GM21786 (cell line): Measurements from ENCODE around the gene CLCN5.
A peak's percentile ranks its signal among the peaks of the same experiment; 100 is the strongest.

Experiments
- ATAC-seq: cut with Tn5 transposase; IDR thresholded peaks from one replicate; pipeline ENCODE4 v1.9.1; 2021; ENCODE audit not compliant: unreplicated experiment

The CLCN5 gene

GRCh38 chrX:49932791-49933190 is 10.4 kb downstream of the CLCN5 start:
- ATAC-seq = no peak

- ATAC-seq = no peak
Measured at GRCh38 chrX:49934148-49934547, 11.8 kb downstream of the CLCN5 start.

- no peak for ATAC-seq
Measured at GRCh38 chrX:49934729-49935128, 12.3 kb downstream of the CLCN5 start.

- ATAC-seq = peak; percentile 50
Measured at GRCh38 chrX:49947781-49948180, 25.4 kb downstream of the CLCN5 start.

- ATAC-seq = no peak
Measured at GRCh38 chrX:49949961-49950360, 27.6 kb downstream of the CLCN5 start.

GRCh38 chrX:49951524-49952193 is 29.3 kb downstream of the CLCN5 start:
- no peak for ATAC-seq

GRCh38 chrX:49956313-49956712 is 33.9 kb downstream of the CLCN5 start:
- ATAC-seq = no peak

GRCh38 chrX:49958727-49959485 is 36.5 kb downstream of the CLCN5 start:
- no peak for ATAC-seq

GRCh38 chrX:49959602-49960001 is 37.2 kb downstream of the CLCN5 start:
- no peak for ATAC-seq

- ATAC-seq = no peak
Measured at GRCh38 chrX:49960061-49960460, 37.7 kb downstream of the CLCN5 start.

- no peak for ATAC-seq
Measured at GRCh38 chrX:49970674-49971073, 48.3 kb downstream of the CLCN5 start.

GRCh38 chrX:49972328-49972860 is 50.0 kb downstream of the CLCN5 start:
- no peak for ATAC-seq

- no peak for ATAC-seq
Measured at GRCh38 chrX:49976682-49977197, 54.3 kb downstream of the CLCN5 start.

- ATAC-seq = no peak
Measured at GRCh38 chrX:49977319-49978090, 55.1 kb downstream of the CLCN5 start.

GRCh38 chrX:49978176-49978575 is 55.8 kb downstream of the CLCN5 start:
- no peak for ATAC-seq

GRCh38 chrX:49986058-49986457 is 63.7 kb downstream of the CLCN5 start:
- ATAC-seq = no peak

- no peak for ATAC-seq
Measured at GRCh38 chrX:49987651-49988050, 65.3 kb downstream of the CLCN5 start.

GRCh38 chrX:49988143-49988542 is 65.7 kb downstream of the CLCN5 start:
- no peak for ATAC-seq

GRCh38 chrX:49991758-49992157 is 69.4 kb downstream of the CLCN5 start:
- no peak for ATAC-seq

- ATAC-seq = no peak
Measured at GRCh38 chrX:49992853-49993252, 70.5 kb downstream of the CLCN5 start.

- ATAC-seq = no peak
Measured at GRCh38 chrX:49993661-49994060, 71.3 kb downstream of the CLCN5 start.
